B cell (primary cell): ENCODE measurements around the gene NBAS.
"Not testable (repeated sequence)": the region's sequence is repeated elsewhere in the genome, so short reads cannot be mapped to it uniquely, and the experiment has no call there.

Experiments used
- CTCF ChIP-seq: fragments of 200-600 bp; IDR thresholded peaks from one replicate; pipeline ENCODE4 v1.8.0; 2022; ENCODE audit warnings: antibody characterized with exemption, mild to moderate bottlenecking
- EZH2 ChIP-seq: IDR thresholded peaks from 2 replicates; pipeline ENCODE4 v1.6.1; 2012; ENCODE audit warnings: borderline replicate concordance, low read depth, mild to moderate bottlenecking, moderate library complexity, low read length; ENCODE audit not compliant: insufficient read depth, poor library complexity, severe bottlenecking

- not testable (repeated sequence) for TF ChIP-seq CTCF, EZH2
Observed at GRCh38 chr2:15439768-15440524, 121.2 kb downstream of the NBAS start.
